COLO668 (cell line): ENCODE results near the gene SSNA1.

Experiments used
- DNase-seq: peaks from one replicate; lab custom pipeline; 2025; ENCODE audit not compliant: unreplicated experiment; lab: John Stamatoyannopoulos, UW

Gene SSNA1

DNA sequence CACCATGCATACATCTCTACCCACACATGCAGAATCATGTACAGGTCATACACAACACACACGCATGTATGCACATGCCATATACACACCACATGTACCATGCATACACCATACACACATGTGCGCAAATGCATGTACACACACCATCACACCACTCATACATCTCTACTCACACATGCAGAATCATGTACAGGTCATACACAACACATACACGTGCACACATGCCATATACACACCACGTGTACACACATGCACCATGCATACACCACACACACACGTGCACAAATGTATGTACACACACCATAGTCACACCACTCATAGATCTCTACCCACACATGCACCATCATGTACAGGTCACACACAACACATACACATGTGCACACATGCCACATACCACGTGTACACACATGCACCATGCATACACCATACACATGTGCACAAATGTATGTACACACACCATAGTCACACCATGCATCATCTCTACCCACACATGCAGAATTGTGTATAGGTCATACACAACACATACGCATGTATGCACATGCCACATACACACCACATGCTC lies 35.6 kb upstream of the SSNA1 start:
- no peak for DNase-seq

- peak; percentile 52 for DNase-seq
Measured at GRCh38 chr9:137156567-137157375, 31.7 kb upstream of the SSNA1 start.

DNA sequence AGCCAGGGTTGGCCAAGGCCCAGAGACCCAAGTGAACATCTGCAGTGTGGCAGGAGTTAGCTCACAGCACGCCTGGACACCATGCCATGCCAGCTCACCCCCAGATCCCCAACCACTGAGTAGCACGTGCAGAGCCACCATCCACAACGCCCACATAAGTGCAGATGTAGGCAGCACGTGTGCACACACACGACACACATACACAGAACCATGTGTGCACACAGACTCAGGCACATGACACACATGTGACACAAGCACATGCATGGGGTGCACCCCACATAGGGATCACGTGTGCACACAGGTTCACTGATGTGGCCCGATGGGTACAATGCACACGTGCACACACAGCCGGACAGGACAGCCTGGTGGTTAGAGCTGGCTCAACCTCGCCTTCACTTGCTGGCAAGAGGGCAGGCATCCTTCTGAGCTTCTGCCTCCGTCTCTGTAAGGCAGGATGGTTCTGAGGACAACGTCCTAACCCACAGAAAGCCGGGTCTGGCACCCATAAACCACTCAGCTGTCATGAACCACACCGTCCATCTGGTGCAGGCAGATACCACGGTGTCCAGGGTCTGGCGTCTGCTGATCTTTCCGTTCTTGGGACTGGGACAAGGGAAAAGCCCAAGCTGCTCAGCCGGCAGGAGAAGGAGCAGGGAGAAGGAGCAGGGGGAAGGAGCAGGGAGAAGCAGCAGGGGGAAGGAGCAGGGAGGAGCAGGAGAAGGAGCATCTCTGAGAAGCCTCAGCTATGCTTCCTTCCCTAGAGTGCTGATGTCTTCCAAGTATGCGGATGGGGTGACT lies 30.7 kb upstream of the SSNA1 start:
- no peak for DNase-seq

DNA sequence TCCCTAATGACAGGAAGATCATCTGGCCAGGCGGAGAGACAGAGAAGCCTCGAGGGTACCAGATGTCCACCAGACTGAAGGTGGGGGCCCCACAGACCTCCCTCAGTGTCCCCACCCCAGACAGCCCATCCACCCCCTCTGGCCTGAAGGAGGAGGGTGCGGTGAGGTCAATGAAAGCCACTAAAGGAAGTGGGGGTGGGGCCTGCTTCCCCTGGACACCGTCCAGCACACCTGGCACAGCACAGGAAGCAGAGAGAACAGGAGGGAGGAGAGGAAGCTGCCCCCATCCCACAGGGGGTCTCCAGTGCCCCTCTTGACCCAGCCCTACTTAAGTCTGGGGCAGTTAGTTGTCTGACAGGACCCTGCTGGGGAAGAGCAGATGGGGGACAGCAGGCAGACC lies 29.9 kb upstream of the SSNA1 start:
- DNase-seq, result peak; percentile 41

DNA sequence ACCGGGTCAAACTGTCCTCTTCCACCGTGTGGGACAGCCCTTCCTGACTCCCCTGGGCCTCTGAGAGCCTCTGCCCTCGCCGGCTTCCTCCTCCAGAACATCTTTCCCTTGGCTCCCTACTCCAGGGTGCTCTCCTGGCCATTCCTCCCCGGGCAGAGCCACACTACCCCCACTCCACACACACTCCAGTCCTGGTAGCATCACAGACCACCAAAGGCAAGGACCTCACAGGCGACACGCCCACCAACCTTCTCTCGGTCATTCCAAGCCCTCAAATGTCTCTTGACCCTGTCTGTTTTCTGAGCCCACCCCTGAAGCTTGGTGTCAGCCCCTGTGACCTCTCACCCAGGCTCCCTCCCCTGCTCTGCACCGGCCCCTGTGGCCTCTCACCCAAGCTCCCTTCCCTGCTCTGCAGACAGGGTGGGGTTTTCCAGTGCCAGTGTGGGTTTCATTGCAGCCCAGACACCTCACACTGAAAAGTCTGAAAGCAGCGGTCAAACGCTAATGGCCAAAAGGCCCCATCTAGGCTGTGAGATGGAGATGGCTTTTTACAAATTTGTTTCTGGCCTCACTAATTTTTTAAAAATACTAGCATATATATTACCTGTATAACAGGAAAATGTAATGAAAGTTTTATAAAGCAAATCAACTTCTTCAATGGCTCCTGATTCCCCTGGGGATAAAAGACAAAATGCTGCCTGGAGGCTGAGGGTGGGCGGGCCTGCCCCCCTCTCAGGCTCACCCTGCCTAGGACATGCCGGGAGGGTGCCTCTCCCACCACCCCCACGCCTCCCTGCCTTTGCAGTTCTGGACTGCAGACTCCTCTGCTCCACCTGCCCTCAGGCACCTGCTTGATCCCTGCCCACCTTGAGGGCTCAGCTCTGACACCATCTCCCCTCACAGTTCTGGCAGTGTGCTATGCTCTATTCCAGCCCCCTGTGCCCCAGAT lies 29.1 kb upstream of the SSNA1 start:
- DNase-seq, result no peak

- no peak for DNase-seq
Measured at GRCh38 chr9:137160054-137160425, 28.4 kb upstream of the SSNA1 start.

DNA sequence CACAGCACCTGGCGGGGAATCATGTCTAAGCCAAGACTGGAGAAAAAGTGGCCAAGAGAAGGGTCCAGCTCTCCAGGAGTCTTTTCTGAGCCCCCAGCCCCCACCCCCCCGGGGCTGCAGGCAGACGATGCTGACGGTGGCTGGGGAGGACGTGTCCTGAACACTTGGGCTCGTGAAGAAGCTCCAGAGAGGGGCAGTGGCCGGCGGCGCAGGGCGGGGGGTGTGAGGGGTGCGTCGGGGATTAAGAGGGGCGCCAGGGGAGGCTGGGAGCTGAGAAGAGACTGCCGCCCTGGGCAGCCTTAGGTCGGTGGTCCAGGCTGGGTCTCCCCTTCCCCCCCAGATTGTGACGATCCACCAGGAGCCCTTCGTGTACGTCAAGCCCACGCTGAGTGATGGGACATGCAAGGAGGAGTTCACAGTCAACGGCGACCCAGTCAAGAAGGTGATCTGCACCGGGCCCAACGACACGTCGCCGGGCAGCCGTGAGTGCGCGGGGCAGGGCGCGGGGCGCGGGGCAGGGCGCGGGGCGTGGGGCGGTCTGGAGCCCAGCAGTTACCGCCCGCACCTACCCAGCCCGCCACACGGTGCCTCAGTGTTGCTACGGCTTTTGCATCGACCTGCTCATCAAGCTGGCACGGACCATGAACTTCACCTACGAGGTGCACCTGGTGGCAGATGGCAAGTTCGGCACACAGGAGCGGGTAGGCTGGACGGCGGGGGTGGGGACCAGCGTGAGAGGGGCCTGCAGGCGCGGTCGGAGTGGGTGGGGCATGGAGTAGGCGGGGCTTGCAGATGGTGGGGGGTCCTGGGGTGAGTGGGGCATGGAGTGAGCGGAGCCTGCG lies 27.5 kb upstream of the SSNA1 start:
- DNase-seq, result peak; percentile 83

DNA sequence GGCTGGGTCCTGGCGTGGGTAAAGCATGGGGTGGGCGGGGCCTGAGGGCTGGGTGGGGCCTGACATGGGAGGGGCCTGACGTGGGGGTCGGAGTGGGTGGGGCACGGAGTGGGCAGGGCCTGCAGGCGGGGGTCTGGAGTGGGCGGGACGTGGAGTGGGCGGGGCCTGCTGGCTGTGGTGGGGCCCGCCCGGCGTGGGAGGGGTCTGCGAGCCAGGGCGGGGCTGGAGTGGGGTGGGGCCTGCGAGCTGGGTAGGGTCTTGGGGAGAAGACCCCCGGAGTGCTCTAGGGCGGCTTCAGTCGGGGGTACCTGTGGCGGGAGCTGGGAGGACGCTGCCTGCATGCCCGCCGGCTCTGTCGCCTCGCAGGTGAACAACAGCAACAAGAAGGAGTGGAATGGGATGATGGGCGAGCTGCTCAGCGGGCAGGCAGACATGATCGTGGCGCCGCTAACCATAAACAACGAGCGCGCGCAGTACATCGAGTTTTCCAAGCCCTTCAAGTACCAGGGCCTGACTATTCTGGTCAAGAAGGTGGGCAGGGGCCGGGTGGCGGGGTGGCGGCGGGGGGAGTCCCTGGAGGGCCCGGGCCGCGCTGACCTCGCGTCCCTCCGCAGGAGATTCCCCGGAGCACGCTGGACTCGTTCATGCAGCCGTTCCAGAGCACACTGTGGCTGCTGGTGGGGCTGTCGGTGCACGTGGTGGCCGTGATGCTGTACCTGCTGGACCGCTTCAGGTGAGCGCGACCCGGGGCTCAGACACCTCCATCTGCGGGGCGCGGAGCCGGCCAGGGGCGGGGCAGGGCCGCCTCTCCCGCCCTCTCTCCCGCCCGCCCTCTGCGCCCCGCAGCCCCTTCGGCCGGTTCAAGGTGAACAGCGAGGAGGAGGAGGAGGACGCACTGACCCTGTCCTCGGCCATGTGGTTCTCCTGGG lies 26.7 kb upstream of the SSNA1 start:
- DNase-seq, result peak; percentile 60

- DNase-seq, result peak; percentile 71
Measured at GRCh38 chr9:137162505-137163364, 25.7 kb upstream of the SSNA1 start.

- no peak for DNase-seq
Measured at GRCh38 chr9:137163365-137163715, 25.1 kb upstream of the SSNA1 start.

DNA sequence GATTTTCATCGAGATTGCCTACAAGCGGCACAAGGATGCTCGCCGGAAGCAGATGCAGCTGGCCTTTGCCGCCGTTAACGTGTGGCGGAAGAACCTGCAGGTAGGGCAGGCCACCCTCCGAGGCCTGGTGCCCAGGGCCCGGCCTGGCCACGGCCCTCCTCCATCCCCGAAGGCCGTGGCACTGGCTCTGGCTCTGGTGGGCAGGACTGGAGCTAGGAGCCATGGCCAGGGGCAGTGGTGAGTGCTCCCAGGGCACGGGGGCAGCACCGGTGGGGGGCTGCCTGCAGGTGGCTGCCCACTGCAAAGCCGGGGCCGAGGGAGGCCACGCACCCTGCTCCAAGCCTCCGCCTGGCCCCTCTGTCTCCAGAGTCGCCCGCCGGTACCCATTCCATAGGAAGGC lies 24.7 kb upstream of the SSNA1 start:
- DNase-seq, result no peak

DNA sequence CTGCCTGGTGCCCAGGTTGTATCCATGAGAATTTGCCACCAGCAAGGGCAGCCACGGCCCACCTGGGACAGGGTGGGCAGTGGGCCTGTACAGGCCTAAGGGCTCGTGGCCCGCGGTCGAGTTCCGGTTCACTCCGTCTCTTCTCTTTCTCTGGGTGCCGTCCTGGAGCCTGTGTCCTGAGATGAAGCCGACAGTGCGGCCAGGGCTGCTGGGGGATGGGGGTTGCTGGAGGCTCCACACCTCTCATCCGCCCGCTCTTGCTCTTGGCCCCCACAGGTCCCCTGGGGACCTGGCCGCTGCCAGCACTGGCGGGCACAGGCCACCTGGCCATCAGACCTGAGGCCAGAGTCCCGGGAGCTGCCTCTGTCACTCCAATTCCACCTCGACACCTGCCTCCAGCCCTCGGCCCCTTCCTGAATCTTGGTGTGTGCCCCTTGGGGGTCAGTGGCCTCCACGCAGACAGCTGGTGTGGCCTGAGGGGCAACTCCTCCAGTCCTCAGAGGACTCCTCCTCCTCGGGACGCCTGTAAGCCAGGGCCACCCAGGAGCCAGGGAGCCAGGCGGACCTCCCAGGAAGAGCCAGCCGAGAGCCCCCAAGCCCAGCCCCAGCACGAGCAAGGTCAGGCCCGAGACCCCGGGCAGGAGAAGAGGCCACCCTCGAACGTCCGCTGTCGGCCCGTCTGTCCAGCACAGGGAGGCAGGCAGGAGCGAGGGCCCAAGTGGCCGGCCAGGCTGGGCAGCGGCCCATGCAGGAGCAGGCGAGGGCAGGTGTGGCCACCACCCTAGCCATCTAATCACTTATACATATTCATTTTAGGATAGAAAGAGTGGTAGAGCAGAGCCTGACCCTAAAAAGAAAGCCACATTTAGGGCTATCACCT lies 23.9 kb upstream of the SSNA1 start:
- DNase-seq, result no peak

DNA sequence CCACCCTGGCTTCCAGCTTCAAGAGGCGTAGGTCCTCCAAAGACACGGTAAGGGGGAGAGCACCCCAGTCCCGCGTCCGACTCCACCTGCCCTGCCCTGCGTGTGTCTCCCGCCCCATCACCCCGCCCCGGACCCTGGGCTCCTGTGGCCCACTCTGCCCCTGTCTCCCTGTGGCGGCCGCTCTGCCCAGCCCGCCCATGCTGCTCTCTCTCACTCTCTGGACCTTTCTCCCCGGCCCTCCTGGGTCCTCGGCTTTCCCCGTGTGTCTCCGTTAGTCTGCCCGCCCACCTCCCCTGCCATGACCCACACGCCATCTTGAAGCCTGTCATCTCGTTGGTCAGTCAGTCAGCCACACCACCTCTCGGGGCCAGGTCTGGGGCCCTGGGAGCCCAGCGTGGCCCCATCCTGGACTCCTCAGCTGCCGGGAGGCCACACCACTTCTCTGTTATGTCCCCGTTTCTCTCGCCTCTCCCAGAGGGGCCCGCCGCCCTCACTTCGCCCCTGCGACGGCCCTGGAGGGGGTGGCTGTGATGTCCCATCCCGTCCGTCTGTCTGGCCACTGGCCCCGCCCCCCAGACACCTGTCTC lies 23.1 kb upstream of the SSNA1 start:
- DNase-seq, result no peak

DNA sequence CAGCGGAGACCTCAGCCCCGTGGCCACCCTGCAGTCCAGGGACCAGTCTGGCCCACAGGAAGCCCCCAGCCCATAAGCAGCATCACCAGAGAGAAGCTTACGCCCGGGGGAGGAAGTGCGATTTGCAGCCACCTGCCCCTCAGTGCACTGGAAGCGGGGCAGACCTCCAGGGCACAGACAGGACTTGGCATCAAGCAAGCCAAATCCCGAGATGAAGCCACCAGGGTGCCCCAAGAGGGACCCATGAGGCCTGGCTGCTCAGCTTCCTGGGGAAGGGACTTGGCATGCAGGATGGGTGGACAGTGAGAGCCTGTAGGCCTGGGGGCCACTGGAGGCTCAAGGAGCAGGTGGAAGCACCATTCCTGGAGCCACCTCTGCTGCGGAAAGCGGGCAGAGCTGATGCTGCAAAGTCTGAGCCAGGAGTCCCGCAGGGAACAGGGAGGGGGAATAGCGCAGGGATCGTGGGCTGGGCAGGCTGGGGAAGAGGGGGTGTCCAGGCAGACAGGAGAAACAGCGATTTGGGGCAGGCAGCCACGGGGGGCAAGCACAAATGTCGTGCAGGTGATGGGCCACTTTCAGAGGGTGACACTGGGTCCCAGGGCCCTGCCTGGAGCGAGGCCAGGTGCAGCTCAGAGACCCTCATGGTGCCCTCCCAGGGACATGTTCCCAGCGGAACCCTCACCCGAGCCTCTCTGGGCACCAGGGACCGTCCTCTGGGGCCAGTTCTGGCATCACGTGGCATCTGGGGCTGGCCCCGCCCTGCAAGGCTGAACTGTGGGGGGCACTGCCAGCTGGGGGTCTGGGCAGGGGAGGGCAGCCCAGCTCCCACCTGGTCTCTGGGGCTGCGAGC lies 21.9 kb upstream of the SSNA1 start:
- no peak for DNase-seq

DNA sequence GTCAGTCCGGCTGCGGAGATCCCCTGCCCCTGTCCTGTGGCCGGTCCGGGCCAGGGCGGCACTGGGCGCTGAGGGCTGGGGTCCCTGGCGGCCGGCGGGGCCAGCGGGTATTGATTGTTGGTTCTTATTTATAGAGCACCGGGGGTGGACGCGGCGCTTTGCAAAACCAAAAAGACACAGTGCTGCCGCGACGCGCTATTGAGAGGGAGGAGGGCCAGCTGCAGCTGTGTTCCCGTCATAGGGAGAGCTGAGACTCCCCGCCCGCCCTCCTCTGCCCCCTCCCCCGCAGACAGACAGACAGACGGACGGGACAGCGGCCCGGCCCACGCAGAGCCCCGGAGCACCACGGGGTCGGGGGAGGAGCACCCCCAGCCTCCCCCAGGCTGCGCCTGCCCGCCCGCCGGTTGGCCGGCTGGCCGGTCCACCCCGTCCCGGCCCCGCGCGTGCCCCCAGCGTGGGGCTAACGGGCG lies 21.2 kb upstream of the SSNA1 start:
- peak; percentile 39 for DNase-seq
